GM19238 (cell line): Measurements from ENCODE around the gene CACNA1C.

Source experiments
- DNase-seq: peaks from one replicate; pipeline ENCODE4 v3.0.0; 2011; ENCODE audit warnings: low spot score; ENCODE audit not compliant: insufficient read length

Gene CACNA1C

DNA sequence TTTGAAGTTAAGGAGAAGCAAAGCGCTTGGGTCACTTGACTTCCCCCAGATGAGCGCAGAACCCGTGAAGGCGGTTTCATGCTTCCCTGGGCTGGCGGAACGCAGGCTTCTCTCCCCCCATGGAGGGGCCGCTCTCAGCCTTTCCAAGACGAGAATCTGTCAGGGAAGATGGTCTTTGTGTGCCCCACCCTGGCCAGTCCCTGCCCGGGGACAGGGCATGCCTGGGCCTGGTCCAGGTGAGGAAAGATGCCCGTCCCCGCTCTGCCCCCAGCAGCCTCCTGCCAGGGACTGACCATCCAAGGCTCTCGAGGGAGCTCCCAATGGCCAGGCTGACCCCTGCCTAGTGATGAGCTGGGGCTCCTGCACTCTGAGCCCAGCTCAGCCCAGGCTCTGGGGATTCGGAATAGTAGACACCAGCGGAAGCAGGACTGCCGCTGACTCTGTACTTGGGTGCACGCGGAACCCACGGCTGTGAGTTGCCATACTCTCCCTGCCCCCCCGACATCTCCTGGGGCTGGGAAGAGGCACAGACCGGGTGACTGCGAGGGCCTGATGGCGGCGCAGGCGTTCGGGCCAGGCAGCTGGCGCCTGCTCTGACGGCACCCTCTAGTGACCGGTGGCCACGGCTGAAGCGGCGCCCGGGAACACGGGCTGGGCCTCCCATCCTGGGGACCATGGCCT is 599.8 kb downstream of the CACNA1C start:
- DNase-seq: no peak

GRCh38 chr12:2653461-2653965 is 600.7 kb downstream of the CACNA1C start:
- no peak for DNase-seq

GRCh38 chr12:2654311-2654710 is 601.5 kb downstream of the CACNA1C start:
- DNase-seq: no peak

DNA sequence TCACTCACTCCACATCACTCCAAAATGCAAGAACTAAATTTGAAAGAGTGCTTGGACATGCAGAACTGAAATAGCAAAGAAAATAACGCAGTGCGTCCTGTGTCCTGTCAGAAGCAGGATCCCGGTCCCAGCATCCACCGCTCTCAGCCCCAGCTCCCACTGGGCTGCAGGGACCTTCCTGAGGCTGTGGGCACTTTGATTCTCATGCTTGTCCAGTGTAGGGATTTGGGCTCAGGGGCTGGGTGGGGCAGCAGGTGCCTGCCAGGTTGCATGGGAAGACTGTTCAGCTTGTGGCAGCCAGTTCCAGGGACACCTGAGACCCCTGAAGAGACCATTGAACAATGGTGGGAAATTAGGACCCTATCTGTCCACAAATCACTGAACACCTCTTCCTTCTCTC is 602.0 kb downstream of the CACNA1C start:
- DNase-seq: no peak

DNA sequence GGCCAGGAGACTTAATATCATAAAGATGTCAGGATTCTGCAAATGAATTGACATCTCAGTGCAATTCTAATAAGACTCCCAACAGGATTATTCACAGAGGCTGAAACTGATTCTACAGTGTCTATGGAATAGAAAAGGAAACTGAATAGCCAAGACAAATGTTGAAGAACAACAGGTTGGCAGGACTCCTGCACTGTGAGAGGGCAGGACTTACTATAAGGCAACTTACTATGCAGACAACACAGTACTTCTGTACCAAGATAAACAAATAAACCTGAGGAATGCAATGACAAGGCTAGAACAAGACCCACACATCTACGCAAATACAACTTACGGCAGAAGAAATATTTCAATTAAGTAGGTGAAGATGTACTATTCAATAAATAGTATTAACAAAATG is 609.7 kb downstream of the CACNA1C start:
- no peak for DNase-seq

GRCh38 chr12:2664721-2665577 is 612.2 kb downstream of the CACNA1C start:
- DNase-seq: no peak

DNA sequence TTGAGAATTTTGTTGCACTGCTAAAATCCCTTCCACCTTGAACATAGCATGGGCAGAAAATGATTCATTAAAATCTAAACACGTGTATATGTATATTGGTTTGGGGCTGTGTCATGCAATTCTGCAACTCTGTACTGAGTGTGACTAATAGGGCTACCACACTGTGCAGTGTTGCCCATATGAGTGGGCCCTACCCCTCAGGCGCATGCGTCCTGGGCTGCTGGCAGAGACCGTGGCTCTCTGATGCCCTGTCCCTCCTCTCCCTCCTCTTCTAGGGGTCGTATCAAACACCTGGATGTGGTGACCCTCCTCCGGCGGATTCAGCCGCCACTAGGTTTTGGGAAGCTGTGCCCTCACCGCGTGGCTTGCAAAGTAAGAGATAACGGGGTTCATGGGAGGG is 613.6 kb downstream of the CACNA1C start:
- no peak for DNase-seq

GRCh38 chr12:2666846-2667245 is 614.1 kb downstream of the CACNA1C start:
- DNase-seq: no peak

DNA sequence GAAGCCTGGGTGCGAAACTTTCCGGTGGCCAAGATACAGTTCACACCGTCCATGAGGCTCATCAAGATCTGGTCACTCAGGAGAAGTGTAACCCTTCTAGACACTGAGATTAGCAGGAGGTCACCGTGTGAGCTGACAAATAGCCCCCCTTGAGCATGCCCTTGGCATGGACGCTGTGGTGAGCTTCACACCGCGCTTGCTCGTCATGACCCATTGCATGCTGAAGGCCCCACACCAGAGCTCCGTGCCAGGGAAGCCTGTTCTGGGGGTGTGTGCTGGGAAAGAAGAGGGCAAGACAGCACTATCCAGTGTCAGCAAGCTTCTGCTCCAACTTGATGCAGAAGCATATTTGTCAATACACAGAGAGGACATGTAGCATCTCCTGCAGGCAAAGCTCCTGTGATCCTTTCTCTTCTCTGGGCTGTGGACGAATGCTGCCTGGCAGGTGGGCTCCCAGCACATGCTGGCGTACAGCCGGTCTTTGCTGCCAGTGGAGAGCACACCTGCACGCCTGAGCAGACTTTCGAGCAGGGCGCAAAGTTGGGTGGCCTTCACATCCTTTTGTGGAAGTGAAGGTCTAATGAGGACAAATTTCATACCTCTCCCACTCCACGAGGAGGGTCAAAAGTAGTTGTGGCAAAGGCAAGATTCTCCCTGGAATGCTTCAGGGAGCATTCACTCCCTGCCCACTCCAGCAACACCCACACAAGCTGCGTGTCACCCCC is 615.1 kb downstream of the CACNA1C start:
- no peak for DNase-seq

- no peak for DNase-seq
Observed at GRCh38 chr12:2668816-2669215, 616.0 kb downstream of the CACNA1C start.

- DNase-seq: no peak
Observed at GRCh38 chr12:2669560-2669959, 616.8 kb downstream of the CACNA1C start.

GRCh38 chr12:2672863-2673262 is 620.1 kb downstream of the CACNA1C start:
- no peak for DNase-seq

DNA sequence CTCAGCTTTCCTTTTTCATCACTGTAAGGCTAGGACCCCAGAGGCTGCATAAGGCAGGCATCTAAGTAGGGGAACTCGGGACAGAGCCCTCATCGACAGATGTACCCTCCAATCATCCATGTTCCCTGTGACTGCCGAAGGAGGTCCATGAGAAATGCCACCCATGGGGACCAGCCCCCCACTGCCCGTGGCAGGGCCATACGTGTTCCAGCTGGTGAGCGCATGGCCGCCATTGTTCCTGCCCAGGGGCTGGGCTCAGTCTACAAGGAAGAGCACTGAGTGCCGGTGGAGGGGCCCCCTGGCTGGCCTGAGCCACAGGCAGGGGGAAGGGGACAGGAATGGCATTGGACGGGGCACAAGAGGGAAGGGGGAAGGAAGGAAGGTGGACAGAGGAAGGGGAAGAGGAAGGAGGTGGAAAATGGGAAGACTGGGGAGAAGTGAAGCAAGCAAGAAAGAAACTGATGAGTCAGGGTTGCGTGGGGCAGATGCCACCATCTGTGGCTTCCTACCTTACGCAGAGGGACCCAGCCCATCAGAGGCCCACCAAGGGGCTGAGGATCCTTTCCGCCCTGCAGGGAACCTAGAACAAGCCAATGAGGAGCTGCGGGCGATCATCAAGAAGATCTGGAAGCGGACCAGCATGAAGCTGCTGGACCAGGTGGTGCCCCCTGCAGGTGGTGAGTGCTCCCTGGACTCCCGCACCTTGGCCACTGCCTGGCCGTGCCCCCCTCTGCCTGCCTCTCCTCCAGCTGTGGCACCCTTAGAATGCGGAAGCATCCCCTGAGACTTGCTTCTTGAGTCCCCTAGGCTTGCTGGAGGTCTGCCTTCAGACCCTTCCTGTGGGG is 621.4 kb downstream of the CACNA1C start:
- no peak for DNase-seq

DNA sequence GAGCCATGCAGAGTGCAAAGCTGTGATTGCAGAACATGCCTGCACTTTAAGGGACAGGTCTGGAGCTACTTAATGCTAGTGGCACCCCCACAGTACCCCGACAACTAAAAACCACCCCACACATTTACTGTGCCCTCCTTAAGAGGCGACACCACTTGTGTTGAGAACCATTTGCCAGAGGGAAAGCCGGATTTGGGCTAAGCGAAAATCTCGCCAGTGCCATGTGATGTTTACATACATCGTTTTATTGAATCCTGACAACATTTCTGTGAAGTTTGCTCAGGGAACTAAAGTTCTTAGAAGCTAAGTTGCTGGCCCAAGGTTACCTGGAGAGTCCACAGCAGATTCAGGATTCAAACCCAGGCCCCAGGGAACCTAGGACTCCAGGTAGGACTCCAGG is 623.0 kb downstream of the CACNA1C start:
- no peak for DNase-seq

GRCh38 chr12:2677142-2677880 is 624.5 kb downstream of the CACNA1C start:
- no peak for DNase-seq

DNA sequence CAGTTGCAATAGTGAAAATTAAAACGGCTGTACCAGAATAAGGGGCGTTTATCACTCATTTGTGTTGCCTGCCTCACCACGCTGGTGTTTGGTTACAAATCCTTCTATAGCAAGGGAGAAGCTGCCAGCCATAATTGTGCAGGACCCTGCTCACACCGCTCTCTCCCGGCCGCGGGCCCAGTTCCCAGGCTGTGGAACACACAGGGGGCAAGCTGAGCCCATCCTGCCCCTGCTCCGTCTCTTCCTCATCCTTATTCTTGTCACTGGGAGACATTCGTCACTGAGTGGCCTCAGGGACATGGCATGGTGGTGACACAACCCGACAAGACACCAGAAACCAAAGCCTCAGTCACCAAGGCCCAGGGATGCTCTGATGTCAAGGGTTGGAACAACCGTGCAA is 625.6 kb downstream of the CACNA1C start:
- no peak for DNase-seq

DNA sequence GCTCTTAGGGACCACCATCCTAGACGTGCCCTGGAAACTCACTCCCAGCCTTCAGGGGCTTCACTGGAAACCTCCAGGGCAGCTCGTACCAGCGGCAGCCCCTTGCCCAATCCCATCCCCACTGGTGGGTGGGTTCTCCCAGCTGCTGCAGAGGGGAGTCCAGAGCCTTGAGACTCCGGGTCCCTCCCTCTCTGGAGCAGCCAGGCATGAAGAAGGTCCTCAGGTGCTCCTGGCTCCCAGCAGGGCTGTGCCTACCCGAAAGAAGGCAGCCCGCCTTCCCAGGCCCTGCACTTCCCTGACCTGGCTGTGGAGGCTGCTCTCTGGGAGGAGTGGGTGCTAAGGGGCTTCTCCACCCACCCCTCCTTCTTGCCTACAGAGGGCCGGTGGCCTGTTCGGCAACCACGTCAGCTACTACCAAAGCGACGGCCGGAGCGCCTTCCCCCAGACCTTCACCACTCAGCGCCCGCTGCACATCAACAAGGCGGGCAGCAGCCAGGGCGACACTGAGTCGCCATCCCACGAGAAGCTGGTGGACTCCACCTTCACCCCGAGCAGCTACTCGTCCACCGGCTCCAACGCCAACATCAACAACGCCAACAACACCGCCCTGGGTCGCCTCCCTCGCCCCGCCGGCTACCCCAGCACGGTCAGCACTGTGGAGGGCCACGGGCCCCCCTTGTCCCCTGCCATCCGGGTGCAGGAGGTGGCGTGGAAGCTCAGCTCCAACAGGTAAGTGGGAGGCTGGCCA is 626.5 kb downstream of the CACNA1C start:
- DNase-seq: no peak

- no peak for DNase-seq
Observed at GRCh38 chr12:2679816-2680675, 627.3 kb downstream of the CACNA1C start.

- DNase-seq: no peak
Observed at GRCh38 chr12:2680676-2681039, 627.9 kb downstream of the CACNA1C start.
